D721Med (cell line): ENCODE data around the gene DTNB.

Experiments used
- DNase-seq: peaks from one replicate; pipeline ENCODE4 v3.0.0; 2011; ENCODE audit warnings: low spot score; ENCODE audit not compliant: insufficient read length
- FAIRE-seq: peaks from 2 replicates; lab custom pipeline; 2011; peaks lifted over from hg19 to GRCh38; lab: Jason Lieb, UNC
- CTCF ChIP-seq: IDR thresholded peaks from 2 replicates; pipeline ENCODE4 v1.5.1; 2012; ENCODE audit warnings: mild to moderate bottlenecking, control low read depth; ENCODE audit not compliant: insufficient read depth; ENCODE audit errors: missing control alignments

DTNB gene

GRCh38 chr2:25470806-25471205, 202.6 kb downstream of the DTNB start:
- TF ChIP-seq CTCF: no peak
- DNase-seq (no peak), FAIRE-seq (no peak)

GRCh38 chr2:25467743-25468142, 205.6 kb downstream of the DTNB start:
- TF ChIP-seq CTCF: no peak
- no peak for DNase-seq
- no peak for FAIRE-seq

GRCh38 chr2:25462021-25462420, 211.4 kb downstream of the DTNB start:
- FAIRE-seq (no peak), DNase-seq (no peak)
- no peak for TF ChIP-seq CTCF

GRCh38 chr2:25460261-25460905, 213.0 kb downstream of the DTNB start:
- no peak for TF ChIP-seq CTCF
- DNase-seq (no peak), FAIRE-seq (no peak)

GRCh38 chr2:25454824-25455611, 218.4 kb downstream of the DTNB start:
- FAIRE-seq (no peak), DNase-seq (no peak)
- no peak for TF ChIP-seq CTCF

GRCh38 chr2:25453199-25453905, 220.0 kb downstream of the DTNB start:
- no peak for DNase-seq
- TF ChIP-seq CTCF: no peak
- no peak for FAIRE-seq
